Activated CD4-positive, alpha-beta T cell treated with anti-CD3 and anti-CD28 coated beads, Interleukin-2, amount 50 U/mL, for 4 hours (primary cell): ENCODE measurements around the gene RAD23A.
A peak's percentile ranks its signal among the peaks of the same experiment; 100 is the strongest.
"Not testable (repeated sequence)": the region's sequence is repeated elsewhere in the genome, so short reads cannot be mapped to it uniquely, and the experiment has no call there.

Experiments
- DNase-seq, 2 experiments: peaks; one replicate each; pipeline ENCODE4 v3.0.0-alpha.2; 2020

The RAD23A gene

DNA sequence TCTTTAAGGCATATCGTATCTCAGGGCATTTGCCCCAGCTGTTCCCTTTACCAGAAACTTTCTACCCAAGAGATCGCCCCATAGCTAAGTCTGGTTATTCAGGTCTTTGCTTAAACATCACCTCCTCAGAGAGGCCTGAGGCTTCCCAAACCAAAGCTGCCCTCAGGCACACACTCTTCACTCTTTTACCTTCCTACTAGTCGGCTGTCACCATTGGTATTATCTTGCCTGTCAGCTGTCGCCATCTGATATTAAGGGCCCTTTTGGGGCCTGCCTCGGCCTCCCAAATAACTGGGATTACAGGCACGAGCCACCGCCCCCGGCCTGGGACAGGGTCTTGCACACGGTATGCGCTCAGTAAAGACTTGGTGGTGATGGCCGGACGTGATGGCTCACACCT is 10.3 kb downstream of the RAD23A start:
- DNase-seq = no peak

DNA sequence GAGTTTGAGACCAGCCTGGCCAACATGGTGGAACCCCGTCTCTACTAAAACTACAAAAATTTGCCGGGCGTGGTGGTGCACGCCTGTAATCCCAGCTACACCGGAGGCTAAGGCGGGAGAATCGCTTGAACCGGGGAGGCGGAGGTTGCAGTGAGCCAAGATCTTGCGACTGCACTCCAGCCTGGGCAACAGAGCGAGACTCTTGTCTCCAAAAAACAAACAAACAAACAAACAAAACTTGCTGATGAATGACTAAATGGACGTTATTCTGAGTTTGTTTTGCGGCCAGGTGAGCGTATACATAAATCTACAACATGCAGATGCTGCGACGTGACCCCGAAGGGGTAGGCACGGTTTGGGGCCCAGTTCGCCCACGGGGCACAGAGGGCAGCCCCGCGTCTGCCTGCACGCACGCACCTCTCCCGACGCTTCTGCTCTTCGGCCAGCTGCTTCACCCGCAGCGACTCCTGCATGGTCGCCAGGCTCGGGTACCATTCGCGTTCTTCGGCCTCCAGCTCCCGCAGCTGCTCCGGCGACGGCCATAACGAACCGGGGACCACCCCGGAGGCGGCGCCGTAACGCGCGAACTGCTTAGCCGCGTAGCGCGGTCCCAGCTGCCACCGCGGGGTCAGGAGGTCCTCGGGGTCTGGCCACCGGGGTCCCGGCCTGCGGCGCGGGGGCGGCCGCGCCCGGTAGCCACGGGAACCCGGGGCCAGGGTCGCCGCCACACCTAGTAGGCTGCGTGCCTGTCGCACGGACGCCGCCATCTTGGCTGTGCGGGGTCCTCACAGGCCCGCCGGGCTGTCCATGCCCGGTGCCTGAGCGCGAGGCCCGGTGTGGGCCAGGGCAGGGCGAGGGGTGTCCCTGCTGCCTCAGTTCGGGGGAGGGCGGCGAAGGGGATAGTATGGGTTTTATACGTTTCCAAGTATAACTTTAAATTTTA is 11.1 kb downstream of the RAD23A start, which contains the start of gene GADD45GIP1:
TSS of gene GADD45GIP1 (minus strand) at position 778 of the 943 bp plus-strand sequence. CDS start at position 767, 11 bp downstream.
- DNase-seq = peak; percentile 79 to 80

DNA sequence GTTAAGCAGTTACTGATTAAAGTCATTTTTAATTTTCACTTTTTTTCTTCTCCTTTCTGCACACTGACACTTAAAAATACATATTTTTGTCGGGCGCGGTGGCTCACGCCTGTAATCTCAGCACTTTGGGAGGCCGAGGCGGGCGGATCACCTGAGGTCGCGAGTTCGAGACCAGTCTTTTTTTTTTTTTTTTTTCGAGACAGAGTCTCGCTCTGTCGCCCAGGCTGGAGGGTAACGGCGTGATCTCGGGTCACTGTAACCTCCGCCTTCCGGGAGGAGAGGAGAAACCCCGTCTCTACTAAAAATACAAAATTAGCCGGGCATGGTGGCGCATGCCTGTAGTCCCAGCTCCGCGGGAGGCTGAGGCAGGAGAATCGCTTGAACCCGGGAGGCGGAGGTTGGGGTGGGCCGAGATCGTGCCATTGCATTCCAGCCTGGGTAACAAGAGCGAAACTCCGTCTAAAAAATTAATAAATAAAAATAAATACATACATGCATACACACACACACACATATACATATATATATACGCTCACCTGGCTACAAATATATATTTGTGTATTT is 11.8 kb downstream of the RAD23A start:
- DNase-seq = not testable (repeated sequence)

DNA sequence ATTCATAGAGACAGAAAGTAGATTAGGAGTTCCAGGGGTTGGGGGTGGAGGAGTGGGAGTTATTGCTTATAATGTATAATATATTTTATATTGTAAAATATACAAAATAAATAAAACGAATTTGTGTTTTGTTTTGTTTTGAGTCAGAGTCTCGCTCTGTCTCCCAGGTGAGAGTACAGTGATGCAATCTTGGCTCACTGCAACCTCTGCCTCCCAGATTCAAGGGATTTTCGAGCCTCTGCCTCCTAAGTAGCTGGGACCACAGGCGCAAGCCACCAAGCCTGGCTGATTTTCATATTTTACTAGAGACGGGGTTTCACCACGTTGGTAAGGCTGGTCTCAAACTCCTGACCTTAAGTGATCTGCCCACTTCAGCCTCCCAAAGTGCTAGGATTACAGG is 13.8 kb downstream of the RAD23A start:
- no peak for DNase-seq

DNA sequence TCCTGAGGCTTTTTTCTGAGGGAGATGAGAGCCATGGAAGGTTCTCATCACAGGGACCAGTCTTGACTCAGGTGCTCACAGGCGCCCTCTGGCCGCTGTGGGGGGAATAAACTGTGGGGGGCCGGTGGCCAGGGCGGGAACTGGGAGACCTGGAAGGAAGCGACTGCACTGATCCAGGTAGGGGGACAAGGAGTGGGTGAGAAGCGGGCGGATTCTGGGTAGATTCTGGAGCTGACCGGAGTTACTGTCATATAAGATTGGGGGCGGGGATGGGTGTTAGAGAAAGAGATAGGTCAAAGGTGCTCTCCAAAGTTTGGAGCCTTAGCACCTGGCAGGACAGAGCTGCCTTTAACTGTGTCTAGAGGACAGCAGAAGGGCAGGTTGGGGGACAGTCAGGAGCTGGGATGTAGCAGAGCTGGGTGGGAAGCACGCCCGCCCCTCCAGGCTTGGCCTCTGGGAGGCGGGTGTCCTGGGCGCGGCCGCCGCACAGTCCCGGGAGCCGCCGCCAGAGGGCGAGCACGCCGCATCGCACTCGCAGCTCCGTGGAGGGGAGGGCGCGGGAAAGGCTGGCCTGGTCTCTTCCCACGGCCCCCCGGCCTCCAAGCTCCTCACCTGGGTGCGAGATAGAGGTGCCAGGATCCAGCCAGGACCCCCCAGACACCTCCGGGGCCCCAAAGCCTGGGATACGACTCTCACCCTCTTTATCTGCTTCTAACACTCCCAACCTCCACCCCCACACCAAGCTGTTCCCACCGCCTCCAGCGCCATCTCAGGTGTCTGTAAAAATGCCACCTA is 19.6 kb downstream of the RAD23A start:
- DNase-seq = peak; percentile 77 to 80

DNA sequence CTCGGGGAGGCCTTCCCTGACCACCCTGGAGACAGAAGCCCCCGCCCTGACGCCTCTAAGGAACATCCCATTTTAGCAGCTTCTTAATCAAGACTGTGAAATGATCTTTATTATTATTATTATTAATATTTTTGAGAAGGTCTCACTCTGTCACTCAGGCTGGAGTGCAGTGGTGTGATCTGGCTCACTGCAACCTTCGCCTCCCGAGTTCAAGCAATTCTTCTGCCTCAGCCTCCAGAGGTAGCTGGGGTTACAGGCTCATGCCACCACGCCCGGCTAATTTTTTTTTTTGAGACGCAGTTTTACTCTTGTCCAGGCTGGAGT is 20.1 kb downstream of the RAD23A start:
- no peak for DNase-seq

DNA sequence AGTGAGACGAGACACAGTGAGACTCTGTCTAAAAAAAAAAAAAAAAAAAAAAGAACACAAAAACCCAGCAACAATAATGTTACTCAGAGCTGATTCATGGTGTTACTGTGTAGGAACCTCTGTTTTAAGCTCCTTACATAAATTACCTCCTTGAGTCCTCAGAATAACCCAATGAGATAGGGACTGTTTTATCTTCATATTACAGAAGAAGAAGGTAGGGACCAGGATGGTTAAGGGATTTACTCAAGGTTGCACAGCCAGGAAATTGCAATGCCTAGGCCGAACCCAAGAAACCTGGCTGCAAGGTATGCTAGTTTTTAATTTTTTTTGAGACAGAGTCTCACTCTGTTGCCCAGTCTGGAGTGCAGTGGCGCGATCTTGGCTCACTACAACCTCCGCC is 22.2 kb downstream of the RAD23A start:
- DNase-seq = no peak

DNA sequence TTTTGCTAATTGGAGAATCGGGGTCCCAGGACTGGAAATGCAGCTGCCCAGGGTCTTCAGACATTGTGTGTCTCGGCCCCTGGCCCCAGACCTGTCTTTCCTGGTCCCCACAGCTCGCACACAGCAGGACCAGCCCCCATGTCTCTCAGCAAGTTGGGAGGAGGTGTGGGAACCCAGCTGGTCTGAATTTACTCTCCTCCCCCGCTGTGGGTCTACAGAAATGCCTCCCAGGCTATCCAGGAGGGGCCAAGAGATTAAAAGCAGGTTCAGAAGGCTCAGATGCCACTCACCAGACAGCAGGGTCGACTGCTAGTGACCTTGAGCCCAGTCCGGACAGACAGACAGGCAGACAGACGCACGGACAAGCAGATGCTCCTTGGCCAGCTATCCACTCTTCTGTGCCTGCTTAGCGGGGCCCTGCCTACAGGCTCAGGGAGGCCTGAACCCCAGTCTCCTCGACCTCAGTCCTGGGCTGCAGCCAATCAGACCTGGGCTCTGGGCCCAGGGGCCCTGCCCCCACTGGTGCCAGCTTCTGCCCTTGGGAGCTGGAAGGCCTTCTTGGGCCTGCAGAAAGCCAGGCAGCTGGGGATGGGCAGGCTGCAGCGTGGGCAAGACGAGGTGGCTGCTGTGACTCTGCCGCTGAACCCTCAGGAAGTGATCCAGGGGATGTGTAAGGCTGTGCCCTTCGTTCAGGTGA is 23.8 kb downstream of the RAD23A start, which contains the start of gene DAND5:
TSS of gene DAND5 (plus strand) at position 285 of the 697 bp plus-strand sequence. CDS start at position 370, 85 bp downstream.
- no peak for DNase-seq

DNA sequence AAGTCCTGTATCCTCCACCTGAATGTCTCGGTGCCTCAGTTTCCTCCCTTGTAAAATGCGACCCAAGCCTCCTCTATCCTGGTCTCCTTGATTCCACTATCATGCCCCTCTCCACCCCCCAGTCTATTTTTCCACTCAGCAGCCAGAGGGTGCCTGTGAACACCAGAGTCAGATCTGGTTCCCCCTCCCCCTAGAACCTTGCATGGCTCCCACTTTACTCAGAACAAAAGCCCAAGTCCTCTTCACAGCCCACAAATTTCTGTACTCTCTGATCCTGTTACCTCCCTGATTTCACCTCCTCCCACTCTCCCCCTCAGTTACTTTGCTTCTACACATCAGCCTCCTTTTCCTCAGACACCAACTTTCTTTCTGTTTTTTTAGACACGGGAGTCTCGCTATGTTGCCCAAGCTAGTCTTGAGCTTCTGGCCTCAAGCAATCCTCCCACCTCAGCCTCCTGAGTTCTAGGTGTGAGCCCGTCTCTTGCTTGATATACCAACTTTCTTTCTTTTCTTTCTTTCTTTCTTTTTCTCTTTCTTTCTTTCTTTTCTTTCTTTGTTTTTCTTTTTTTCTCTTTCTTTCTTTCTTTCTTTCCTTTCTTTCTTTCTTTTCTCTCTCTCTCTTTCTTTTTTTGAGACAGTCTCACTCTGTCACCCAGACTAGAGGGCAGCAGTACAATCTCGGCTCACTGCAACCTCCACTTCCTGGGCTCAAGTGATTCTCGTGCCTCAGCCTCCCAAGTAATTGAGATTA is 24.6 kb downstream of the RAD23A start:
- no peak for DNase-seq

DNA sequence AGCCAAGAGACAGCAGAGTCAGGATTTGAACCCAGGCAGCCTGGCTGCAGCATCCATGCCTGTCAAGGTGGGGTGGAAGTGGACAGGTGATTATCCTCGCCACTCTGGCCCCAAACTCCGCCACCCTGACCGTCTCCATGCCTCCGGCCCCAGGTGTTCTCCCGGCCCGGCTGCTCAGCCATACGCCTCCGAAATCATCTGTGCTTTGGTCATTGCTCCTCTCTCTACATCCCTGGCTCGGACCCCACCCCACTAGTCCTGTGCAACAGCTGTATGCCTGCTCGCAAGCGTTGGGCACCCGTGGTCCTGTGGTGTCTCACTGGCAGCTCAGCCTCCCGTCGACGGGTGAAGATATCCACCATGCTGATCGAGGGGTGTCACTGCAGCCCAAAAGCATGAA is 27.6 kb downstream of the RAD23A start:
- no peak for DNase-seq

DNA sequence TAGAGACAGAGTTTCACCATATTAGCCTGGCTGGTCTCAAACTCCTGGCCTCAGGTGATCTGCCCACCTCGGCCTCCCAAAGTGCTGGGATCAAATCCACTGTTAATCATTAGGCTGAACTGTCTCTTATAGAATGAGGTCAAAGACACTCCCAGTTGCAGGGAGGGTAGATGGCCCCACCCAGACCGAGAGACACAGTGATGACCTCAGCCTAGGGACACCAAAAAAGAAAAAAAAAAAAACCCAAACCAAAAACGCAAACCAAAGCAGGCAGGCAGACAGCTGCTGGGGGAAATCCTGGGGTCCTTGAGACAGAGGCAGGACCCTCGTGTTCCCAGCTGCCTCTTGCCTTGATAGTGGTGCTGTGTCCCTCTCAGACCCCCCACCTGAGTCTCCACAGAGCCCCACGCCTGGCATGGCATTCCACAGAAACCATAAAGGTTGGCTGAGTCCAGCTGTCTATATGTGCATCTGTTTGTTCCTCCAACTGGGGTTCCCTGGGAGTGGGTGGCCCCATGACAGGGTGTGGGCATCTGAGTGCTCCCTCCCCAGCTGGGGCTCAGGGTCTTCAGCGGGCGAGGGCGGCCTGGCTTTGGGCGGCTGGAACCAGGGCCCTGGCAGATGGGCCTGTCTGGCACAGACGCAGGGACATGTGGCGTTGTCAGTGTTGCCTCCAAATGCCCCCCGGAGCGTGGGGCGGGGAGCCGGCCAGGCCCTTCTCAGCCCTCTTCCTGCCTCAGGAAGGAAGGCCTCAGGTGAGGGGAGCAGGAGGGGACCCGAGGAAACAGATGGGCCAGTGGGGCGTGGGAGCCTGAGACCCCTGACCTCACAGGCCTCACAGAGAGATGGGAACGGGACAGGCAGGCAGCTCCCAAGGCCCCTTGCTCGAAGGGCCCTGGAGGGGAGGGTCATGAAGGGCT is 28.9 kb downstream of the RAD23A start:
- no peak for DNase-seq

DNA sequence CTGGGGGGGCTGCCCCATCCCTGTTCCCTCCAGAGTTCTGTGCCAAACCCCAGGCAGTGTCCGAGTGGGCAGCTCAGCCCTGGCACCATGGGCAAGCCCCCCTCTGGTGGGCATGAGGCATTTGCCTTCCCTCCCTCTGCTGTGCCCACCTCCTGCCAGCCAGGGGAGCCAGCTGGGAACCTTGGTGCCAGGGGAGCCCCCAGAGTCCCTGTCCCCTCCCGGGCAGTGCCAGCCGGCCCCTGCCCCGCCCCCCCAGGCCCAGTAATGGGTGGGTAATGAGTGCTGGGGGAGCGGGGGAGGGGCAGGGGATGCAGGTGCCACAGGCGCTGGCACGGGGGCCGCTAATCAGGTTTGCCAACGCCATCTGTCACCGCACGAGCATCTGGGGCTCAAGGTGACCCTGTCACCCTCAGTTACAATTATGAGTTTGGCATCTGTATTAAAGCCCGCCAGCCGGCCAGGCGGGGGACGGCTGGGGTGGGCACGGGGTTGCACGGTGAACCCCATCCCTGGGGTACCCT is 29.6 kb downstream of the RAD23A start:
- no peak for DNase-seq

DNA sequence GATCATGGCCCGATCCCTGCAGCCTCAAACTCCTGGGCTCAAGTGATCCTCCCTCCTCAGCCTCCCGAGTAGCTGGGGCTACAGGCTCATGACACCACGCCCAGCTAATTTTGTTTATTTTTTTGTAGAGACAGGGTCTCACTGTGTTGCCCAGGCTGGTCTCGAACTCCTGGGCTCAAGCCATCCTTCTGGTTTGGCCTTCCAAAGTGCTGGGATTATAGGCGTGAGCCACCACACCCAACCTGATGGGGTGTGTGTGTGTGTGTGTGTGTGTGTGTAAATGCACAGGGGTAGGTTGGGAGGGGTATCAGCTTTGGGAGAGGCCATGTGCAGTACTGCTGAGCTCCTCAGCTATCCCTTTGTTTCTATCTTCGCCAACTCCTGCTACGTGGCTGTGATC is 30.4 kb downstream of the RAD23A start:
- DNase-seq = not testable (repeated sequence)

DNA sequence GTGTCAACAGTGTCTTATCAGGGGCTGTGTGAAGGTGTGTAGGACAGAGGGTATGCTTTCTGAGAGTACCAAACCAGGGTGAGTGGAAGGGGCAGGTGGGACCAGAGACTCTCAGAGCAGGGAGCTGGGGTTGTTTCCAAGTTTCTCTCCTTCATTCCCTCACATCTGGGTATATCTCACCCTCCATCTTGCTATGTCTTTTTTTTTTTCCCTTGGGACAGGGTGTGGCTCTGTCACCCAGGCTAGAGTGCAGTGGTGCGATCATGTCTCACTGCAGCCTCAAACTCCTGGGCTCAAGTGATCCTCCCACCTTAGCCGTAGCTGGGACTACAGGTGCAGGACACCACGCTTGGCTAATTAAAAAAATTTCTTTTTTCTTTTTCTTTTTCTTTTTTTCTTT is 34.3 kb downstream of the RAD23A start:
- DNase-seq = no peak

DNA sequence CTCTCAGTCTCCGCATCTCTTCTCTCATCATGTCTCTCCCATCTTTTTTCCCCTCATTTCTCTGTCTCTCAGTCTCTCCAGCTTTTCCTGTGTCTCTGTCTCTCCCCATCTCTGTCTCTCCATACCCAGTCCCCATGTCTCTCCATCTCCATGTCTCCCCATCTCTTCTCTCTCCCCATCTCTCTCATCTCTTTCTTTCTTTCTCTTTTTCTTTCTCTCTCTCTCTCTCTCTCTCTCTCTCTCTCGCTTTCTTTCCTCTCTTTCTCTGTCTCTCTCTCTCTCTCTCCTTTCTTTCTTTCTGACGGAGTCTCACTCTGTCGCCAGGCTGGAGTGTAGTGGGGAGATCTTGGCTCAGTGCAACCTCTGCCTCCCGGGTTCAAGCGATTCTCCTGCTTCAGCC is 37.0 kb downstream of the RAD23A start:
- DNase-seq = no peak

DNA sequence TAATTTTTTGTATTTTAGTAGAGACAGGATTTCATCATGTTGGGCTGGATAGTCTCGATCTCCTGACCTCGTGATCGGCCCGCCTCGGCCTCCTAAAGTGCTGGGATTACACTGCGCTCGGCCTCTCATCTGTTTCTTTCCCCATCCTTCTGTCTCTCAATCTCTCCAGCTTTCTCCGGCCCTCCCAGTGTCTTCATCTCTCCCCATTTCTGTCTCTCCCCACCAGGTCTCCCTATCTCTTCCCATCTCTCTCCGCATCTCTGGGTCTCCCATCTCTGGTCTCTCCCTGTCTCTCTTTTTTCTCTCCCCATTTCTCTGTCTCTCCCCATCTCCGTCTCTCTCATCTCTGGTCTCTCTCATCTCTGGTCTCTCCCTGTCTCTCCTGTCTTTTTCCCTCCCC is 37.4 kb downstream of the RAD23A start:
- no peak for DNase-seq

DNA sequence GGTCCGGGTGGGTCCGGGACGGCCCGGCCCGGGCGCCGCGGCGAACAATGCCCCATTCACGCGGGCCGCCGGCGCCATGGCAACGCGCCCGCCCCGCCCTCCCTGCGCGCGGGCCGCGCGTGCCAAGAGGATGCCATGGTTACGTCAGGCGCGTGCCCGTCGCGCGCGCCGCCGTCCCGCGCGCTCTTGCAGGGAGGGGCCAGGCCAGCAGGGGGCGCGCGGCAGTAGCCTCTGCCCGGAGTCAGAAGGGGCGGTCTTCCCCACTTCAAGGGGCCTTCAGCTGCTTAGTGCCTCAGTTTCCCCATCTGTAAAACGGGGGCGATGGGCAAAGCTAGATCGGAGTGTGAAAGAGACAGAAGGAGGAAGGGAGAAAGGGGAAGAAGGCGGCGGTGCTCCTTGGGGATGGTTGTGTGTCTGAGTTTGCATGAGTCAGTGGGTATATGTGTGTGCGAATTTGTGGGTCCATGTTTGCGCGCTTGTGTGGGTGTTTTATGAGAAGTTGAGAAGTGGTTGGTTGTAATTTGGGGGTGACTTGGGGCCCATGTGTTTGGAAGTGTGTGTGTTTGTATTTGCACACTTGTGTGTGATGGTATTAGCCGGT is 38.0 kb downstream of the RAD23A start:
- peak; percentile 70 to 73 for DNase-seq

DNA sequence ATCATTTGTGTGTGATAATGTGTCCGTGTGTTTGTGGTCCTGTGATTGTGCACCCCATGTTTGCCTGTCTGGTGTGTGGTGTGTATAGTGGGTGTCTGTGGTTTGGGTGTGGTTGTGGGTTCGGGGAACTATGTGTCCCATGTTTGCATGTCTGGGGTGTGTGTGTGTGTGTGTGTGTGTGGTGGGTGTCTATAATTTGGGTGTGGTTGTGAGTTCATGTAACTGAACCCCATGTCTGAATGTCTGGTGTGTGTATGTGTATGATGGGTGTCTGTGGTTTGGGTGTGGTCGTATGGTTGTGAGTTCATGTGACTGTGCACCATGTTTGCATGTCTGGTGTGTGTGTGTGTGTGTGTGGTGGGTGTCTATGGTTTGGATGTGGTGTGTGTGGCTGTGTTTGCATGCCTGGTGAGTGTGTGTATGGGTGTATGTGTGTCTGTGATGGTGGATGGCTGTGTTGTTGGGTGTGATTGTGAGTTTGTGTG is 38.5 kb downstream of the RAD23A start:
- DNase-seq = no peak

DNA sequence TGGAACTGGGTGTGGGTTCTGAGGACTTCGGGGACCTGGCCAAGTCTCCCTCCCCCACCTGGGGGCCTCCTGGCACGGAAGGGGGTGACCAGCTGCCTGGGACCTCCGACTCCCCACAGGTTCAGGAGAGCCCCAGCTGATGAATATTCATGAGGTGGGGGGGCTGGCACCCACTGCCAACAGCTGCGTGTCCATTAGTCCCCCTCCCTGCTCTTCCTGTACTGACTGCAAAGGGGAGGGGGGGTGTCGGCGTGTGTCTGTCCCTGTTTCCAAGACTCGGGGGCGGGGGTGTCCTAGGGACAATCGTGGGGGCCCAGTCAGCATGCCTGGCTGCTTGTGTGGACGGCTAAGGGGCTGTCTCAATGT is 39.0 kb downstream of the RAD23A start:
- DNase-seq = no peak
